ENCODE measurements around the gene TRIM3.

GRCh38 chr11:6504166-6504565 lies 30.4 kb upstream of the TRIM3 start:
- no peak for TF ChIP-seq CTCF (conservative IDR thresholded peaks at IDR 0.05; ENCODE audit: low read depth, low read length)
- TF ChIP-seq EZH2 (IDR thresholded peaks at IDR 0.05; ENCODE audit: borderline replicate concordance, low read depth, low read length, poor library complexity, severe bottlenecking), result no peak
